CMK (cell line): ENCODE measurements around the gene RASL10A.

Source experiments
- DNase-seq: peaks from one replicate; pipeline ENCODE4 v3.0.0-alpha.2; 2010; ENCODE audit warnings: low read depth

RASL10A gene

GRCh38 chr22:29319072-29319471 lies 3.6 kb upstream of the RASL10A start:
- no peak for DNase-seq

GRCh38 chr22:29317827-29318454 lies 2.4 kb upstream of the RASL10A start:
- DNase-seq: no peak

- no peak for DNase-seq
Observed at GRCh38 chr22:29316141-29316828, 788 bp upstream of the RASL10A start.

GRCh38 chr22:29314537-29315285 lies 786 bp downstream of the RASL10A start:
- DNase-seq: no peak

GRCh38 chr22:29313576-29314466 lies 1.7 kb downstream of the RASL10A start:
- no peak for DNase-seq

GRCh38 chr22:29313126-29313575 lies 2.3 kb downstream of the RASL10A start:
- no peak for DNase-seq

GRCh38 chr22:29312218-29313125 lies 3.0 kb downstream of the RASL10A start:
- no peak for DNase-seq

- DNase-seq: no peak
Observed at GRCh38 chr22:29311464-29312217, 3.9 kb downstream of the RASL10A start.

GRCh38 chr22:29310863-29311339 lies 4.6 kb downstream of the RASL10A start:
- peak; percentile 52 for DNase-seq

GRCh38 chr22:29310065-29310862 lies 5.2 kb downstream of the RASL10A start:
- DNase-seq: no peak

- DNase-seq: peak; percentile 70
Observed at GRCh38 chr22:29309332-29310064, 6.0 kb downstream of the RASL10A start.

GRCh38 chr22:29308791-29309262 lies 6.7 kb downstream of the RASL10A start:
- DNase-seq: no peak

- no peak for DNase-seq
Observed at GRCh38 chr22:29308148-29308790, 7.2 kb downstream of the RASL10A start.

- DNase-seq: no peak
Observed at GRCh38 chr22:29307596-29308147, 7.8 kb downstream of the RASL10A start.

GRCh38 chr22:29306835-29307595 lies 8.5 kb downstream of the RASL10A start:
- peak; percentile 51 for DNase-seq

GRCh38 chr22:29306175-29306834 lies 9.2 kb downstream of the RASL10A start, which contains the start of gene GAS2L1:
GAS2L1 (plus strand) TSS chr22:29306650; CDS start chr22:29308106, 1,456 bp downstream.
- DNase-seq: peak; percentile 61
